ENCODE measurements around the gene CCDC136. TPM values are rescaled to one million over a fixed set of nuclear protein-coding genes. Genes with fewer than 3 reads are reported as not detected.
A peak's percentile ranks its signal among the peaks of the same experiment; 100 is the strongest.

CCDC136 gene
- total RNA-seq, 1 donor from 2014 or later = 39.1 TPM

DNA sequence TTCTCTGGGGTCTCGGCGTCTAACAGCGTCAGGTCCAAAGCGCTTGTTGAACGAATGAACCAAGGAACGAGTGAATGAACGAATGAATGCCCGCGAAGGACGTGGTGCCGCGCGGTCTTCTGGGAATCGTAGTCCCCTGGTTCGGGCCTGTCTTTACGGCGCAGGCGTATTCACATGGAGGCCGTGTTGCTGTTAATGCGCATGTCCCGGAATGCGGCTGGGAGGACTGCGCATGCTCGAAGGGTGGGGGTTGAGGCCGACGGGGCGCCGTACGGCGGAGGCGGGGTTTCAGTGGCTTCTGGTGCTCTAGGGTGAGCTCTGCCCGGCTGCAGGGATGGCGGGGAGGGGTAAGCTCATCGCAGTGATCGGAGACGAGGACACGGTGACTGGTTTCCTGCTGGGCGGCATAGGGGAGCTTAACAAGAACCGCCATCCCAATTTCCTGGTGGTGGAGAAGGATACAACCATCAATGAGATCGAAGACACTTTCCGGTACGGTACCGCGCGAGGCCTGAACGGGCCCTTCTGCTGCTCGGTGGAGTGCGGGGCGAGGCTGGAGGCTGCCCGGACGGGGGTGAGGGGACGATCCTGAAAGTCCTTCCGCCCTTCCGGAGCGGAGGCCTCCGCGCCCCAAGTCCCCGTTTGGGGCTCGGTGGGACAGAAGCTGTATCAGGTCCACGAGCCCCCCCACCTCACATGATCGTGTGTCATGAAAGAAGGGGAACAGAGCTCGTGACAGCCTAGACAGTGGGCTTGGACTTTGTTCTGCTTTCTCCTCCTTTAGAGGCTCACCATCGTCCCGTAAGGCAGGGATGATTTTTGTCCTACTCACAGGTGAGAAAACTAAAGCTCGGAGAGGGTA lies 71.0 kb downstream of the CCDC136 start, which contains the start of gene ATP6V1F:
ATP6V1F (plus strand) TSS at position 286 of the 862 bp plus-strand sequence; CDS start at position 335, 49 bp downstream.
- Mint-ChIP-seq H3K4me1 (peaks cover 29% of the 10 kb centered on the region), H3K4me3 (peak within 1 kb of the TSS; percentile 97), H3K27me3 (ENCODE audit: low read depth) (peaks cover 1% of the 10 kb centered on the region), H3K9me3 (no peaks in the 10 kb centered on the region), H3K36me3 (peaks cover 12% of the 10 kb centered on the region), H3K27ac (peak within 1 kb of the TSS; percentile 97)
- TF ChIP-seq, protein P1, sequence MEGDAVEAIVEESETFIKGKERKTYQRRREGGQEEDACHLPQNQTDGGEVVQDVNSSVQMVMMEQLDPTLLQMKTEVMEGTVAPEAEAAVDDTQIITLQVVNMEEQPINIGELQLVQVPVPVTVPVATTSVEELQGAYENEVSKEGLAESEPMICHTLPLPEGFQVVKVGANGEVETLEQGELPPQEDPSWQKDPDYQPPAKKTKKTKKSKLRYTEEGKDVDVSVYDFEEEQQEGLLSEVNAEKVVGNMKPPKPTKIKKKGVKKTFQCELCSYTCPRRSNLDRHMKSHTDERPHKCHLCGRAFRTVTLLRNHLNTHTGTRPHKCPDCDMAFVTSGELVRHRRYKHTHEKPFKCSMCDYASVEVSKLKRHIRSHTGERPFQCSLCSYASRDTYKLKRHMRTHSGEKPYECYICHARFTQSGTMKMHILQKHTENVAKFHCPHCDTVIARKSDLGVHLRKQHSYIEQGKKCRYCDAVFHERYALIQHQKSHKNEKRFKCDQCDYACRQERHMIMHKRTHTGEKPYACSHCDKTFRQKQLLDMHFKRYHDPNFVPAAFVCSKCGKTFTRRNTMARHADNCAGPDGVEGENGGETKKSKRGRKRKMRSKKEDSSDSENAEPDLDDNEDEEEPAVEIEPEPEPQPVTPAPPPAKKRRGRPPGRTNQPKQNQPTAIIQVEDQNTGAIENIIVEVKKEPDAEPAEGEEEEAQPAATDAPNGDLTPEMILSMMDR (IDR thresholded peaks at IDR 0.05; ENCODE audit: unreplicated experiment) = no peak
- DNase-seq (ENCODE audit: low spot score in 2 of 2, unreplicated experiment in 2 of 2) = peak; percentile 94 to 100

DNA sequence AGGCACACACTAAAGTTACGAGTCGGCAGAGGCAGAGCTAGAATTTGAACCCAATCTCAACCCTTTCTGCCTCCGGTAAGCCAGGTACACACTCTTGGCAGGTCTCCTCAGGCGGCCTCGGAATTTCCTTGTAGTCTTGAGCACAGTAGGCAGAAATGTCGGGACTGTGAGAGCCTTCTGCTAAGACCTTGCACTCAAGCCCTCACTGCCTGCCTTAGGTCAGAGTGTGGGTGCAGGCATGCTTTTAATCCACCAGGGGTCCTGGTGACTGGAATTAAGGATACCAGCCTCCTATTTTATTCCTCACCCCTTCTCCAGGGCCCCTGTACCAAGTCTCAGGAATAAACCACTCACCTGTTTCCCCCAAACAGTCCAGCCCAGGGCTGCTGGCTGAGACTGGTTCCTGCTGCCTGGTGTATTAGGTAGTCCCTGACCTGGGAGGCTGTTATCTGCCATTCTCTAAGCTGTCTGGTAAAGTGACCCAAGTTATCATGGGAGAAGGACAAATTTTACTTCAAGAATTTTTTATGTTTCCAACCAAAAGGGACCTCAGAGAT lies 71.7 kb downstream of the CCDC136 start:
- peak in 1 of 2 experiments; percentile 57 for DNase-seq (ENCODE audit: low spot score in 2 of 2, unreplicated experiment in 2 of 2)
- Mint-ChIP-seq H3K9me3 (no peaks in the 10 kb centered on the region), H3K27me3 (ENCODE audit: low read depth) (peaks cover 6% of the 10 kb centered on the region), H3K4me1 (peaks cover 36% of the 10 kb centered on the region), H3K4me3 (peak overlapping the region; percentile 97), H3K27ac (peak overlapping the region; percentile 97), H3K36me3 (peaks cover 12% of the 10 kb centered on the region)
- TF ChIP-seq, protein P1 (IDR thresholded peaks at IDR 0.05; ENCODE audit: unreplicated experiment) = peak; percentile 62

DNA sequence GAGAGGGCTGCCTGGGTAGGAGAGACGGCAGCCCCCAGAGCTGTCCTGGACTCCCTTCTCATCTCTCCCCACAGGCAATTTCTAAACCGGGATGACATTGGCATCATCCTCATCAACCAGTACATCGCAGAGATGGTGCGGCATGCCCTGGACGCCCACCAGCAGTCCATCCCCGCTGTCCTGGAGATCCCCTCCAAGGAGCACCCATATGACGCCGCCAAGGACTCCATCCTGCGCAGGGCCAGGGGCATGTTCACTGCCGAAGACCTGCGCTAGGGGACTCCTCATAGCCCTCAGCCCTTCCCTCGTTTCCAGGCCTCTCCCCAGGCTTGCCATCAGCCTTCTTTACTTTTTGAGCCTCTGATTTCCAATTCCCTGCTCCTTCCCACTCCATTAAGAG lies 73.5 kb downstream of the CCDC136 start:
- no peak overlapping the region for H3K27ac Mint-ChIP-seq
- H3K4me3 Mint-ChIP-seq = no peak overlapping the region
- no peak for DNase-seq (ENCODE audit: low spot score in 2 of 2, unreplicated experiment in 2 of 2)
- peaks cover 12% of the 10 kb centered on the region for H3K36me3 Mint-ChIP-seq
- peaks cover 15% of the 10 kb centered on the region for H3K27me3 Mint-ChIP-seq (ENCODE audit: low read depth)
- peaks cover 44% of the 10 kb centered on the region for H3K4me1 Mint-ChIP-seq
- H3K9me3 Mint-ChIP-seq = no peaks in the 10 kb centered on the region
- TF ChIP-seq, protein P1 (IDR thresholded peaks at IDR 0.05; ENCODE audit: unreplicated experiment) = no peak

DNA sequence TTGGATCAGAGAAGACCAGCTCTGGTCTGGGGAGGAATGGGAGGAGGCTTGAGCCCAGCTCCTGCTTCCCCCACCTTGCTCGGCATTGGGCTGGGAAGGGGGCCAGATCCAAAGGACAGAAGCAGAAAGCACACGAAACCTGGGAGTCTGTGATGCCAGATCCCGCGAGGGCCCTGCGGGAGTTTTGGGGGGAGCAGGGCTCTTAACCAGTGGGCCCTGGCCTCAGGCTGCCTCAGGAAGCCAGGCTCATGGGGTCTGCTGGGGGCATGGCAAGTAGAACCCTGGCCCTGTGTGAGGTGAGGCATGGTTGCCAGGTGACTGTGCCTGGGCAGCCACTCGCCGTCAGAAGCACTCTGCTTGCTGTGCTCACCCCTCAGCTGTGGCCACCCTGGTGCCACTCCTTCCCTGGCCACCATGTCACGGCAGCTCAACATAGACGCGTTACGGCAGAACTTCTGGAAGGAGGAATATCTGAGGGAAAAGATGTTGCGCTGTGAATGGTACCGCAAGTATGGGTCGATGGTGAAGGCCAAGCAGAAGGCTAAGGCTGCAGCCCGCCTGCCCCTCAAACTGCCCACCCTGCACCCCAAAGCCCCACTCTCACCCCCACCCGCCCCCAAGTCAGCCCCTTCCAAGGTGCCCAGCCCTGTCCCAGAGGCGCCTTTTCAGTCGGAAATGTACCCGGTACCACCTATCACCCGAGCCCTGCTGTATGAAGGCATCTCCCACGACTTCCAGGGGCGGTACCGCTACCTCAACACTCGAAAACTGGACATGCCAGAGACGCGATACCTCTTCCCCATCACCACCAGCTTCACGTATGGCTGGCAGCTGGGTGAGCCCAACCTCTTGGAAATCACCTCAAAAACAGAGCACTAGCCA lies 74.5 kb downstream of the CCDC136 start:
- TF ChIP-seq, protein P1 (IDR thresholded peaks at IDR 0.05; ENCODE audit: unreplicated experiment) = no peak
- H3K27me3 Mint-ChIP-seq (ENCODE audit: low read depth) = peaks cover 23% of the 10 kb centered on the region
- H3K4me3 Mint-ChIP-seq = no peak overlapping the region
- DNase-seq (ENCODE audit: low spot score in 2 of 2, unreplicated experiment in 2 of 2) = no peak
- peaks cover 12% of the 10 kb centered on the region for H3K36me3 Mint-ChIP-seq
- no peak overlapping the region for H3K27ac Mint-ChIP-seq
- H3K9me3 Mint-ChIP-seq = no peaks in the 10 kb centered on the region
- H3K4me1 Mint-ChIP-seq = peaks cover 39% of the 10 kb centered on the region

DNA sequence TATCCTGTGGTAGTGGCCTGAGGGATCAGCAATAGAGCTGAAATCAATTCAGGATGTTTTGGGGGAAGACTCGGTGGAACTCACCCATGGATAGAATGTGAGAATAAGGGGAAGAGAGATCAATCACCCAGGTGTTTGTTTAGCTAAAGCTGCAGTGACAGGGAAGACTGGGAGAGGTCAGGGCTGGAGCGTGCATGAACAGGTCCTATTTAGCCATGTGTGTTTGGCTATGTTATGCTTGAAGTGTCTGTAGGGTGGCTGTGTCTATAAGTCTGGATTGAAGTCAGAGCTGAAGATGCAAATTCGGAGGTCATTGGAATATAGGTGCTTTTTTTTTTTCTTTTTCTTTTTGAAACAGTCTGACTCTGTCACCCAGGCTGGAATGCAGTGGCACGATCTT lies 75.5 kb downstream of the CCDC136 start:
- no peak overlapping the region for H3K27ac Mint-ChIP-seq
- TF ChIP-seq, protein P1 (IDR thresholded peaks at IDR 0.05; ENCODE audit: unreplicated experiment) = no peak
- peaks cover 12% of the 10 kb centered on the region for H3K36me3 Mint-ChIP-seq
- DNase-seq (ENCODE audit: low spot score in 2 of 2, unreplicated experiment in 2 of 2) = no peak
- peaks cover 27% of the 10 kb centered on the region for H3K27me3 Mint-ChIP-seq (ENCODE audit: low read depth)
- H3K4me3 Mint-ChIP-seq = no peak overlapping the region
- H3K4me1 Mint-ChIP-seq = peaks cover 42% of the 10 kb centered on the region
- no peaks in the 10 kb centered on the region for H3K9me3 Mint-ChIP-seq
